Measurements from ENCODE around the gene MOB1B. TPM values are rescaled to one million over a fixed set of nuclear protein-coding genes. Genes with fewer than 3 reads are reported as not detected.
"Not testable (repeated sequence)": the region's sequence is repeated elsewhere in the genome, so short reads cannot be mapped to it uniquely, and the experiment has no call there.

The MOB1B gene
- total and polyA plus RNA-seq, 2 of the 13 experiments (the other 11 are each of a cell fraction or from before 2014, with no cell fraction given): 3.9 to 4.0 TPM

DNA sequence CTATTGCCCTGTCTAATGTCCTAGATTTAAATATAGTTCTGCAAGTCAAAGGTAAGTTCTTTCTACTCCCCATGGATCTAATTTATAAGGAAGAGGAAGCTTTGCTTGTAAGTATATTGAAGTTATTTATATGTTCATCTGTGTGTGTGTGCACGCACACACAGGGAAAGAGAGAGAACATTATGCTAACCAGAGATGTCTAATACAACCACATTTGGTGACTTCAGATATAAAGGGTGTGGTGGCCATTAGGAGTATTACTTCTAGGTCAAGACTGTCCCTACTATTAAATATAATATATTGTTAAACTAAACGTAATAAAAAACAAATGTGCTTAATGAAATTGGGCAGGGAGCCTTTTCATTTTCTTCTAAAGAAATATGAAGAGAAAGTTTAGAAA is 95.4 kb downstream of the MOB1B start (continued):
- TF ChIP-seq REPIN1 (CRISPR knock-in tag; IDR thresholded peaks at IDR 0.05; ENCODE audit: borderline replicate concordance, low read depth) (no peak), ZFP1 (CRISPR knock-in tag; IDR thresholded peaks at IDR 0.05) (no peak), ZNF75D (CRISPR knock-in tag; IDR thresholded peaks at IDR 0.05; ENCODE audit: borderline replicate concordance) (no peak), CCAR2 (optimal IDR thresholded peaks at IDR 0.05; ENCODE audit: low read depth, low read length) (no peak)

DNA sequence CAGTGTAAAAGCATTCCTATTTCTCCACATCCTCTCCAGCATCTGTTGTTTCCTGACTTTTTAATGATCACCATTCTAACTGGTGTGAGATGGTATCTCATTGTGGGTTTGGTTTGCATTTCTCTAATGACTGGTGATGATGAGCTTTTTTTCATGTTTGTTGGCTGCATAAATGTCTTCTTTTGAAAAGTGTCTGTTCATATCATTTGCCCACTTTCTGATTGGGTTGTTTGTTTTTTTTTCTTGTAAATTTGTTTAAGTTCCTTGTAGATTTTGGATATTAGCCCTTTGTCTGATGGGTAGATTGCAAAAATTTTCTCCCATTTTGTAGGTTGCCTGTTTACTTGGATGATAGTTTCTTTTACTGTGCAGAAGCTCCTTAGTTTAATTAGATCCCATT is 97.5 kb downstream of the MOB1B start:
- H3K4me1 ChIP-seq (ENCODE audit: insufficient read depth, low read length): peaks cover 29% of the 10 kb centered on the region
- peaks cover 46% of the 10 kb centered on the region for H3K79me2 ChIP-seq (ENCODE audit: insufficient read depth, low read length)
- H3K4me2 ChIP-seq (ENCODE audit: low read depth, low read length); H3K9me3 ChIP-seq (ENCODE audit: low read length); CTCF ChIA-PET (ENCODE audit: low intra/inter-chr PET ratio, low total read pairs); ATAC-seq; H3K27me3 ChIP-seq (ENCODE audit: control insufficient read depth in 1 of 2, insufficient read depth in 2 of 2, low read length in 2 of 2); H3K9ac ChIP-seq (ENCODE audit: insufficient read depth, low read depth, low read length); H3K36me3 ChIP-seq (replicated peaks in 1 of 2; ENCODE audit: control insufficient read depth in 1 of 2, insufficient read depth in 2 of 2, low read length in 2 of 2); H3K4me3 ChIP-seq (replicated peaks in 1 of 3; ENCODE audit: insufficient read depth in 1 of 3, low read depth in 2 of 3, low read length in 3 of 3); H2AFZ ChIP-seq (ENCODE audit: low read length); DNase-seq (ENCODE audit: low spot score); FAIRE-seq; POLR2A ChIA-PET; H4K20me1 ChIP-seq (ENCODE audit: insufficient read depth, low read length); BruUV-seq (replicated peaks); H3K27ac ChIP-seq (ENCODE audit: extremely low read length, insufficient read depth, low read length): not testable (repeated sequence)
- intact Hi-C loops (cut with micrococcal nuclease; ENCODE audit: unreplicated experiment) (loop anchor here (10.0 kb wide), 1 partner anchor 295 kb away; no protein-coding TSS in a partner anchor), in situ Hi-C loops (cut with HindIII; ENCODE audit: extremely low pct_ligation_motif_present, low pct_unique_long_range_greater_than_20kb) (loop anchor here (10.0 to 25.0 kb wide), 2 partner anchors 155 to 337 kb away; partner anchors contain the start of gene JCHAIN)

DNA sequence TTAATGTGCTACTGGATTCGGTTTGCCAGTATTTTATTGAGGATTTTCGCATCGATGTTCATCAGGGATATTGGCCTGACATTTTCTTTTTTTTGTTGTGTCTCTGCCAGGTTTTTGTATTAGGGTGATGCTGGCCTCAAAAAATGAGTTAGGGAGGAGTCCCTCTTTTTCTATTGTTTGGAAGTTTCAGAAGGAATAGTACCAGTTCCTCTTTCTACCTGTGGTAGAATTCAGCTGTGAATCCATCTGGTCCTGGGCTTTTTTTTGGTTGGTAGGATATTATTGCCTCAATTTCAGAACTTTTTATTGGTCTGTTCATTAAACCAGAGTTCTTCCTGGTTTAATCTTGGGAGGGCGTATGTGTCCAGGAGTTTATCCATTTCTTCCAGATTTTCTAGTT is 99.2 kb downstream of the MOB1B start:
- ATAC-seq; H3K9ac ChIP-seq (ENCODE audit: insufficient read depth, low read depth, low read length); H3K27ac ChIP-seq (ENCODE audit: extremely low read length, insufficient read depth, low read length); POLR2A ChIA-PET; H2AFZ ChIP-seq (ENCODE audit: low read length); intact Hi-C loops (cut with micrococcal nuclease; ENCODE audit: unreplicated experiment); H4K20me1 ChIP-seq (ENCODE audit: insufficient read depth, low read length); CTCF ChIA-PET (ENCODE audit: low intra/inter-chr PET ratio, low total read pairs); H3K27me3 ChIP-seq (ENCODE audit: control insufficient read depth in 1 of 2, insufficient read depth in 2 of 2, low read length in 2 of 2); DNase-seq (ENCODE audit: low spot score); H3K4me2 ChIP-seq (ENCODE audit: low read depth, low read length); FAIRE-seq; BruUV-seq (replicated peaks); H3K36me3 ChIP-seq (replicated peaks in 1 of 2; ENCODE audit: control insufficient read depth in 1 of 2, insufficient read depth in 2 of 2, low read length in 2 of 2); H3K4me3 ChIP-seq (replicated peaks in 1 of 3; ENCODE audit: insufficient read depth in 1 of 3, low read depth in 2 of 3, low read length in 3 of 3); H3K9me3 ChIP-seq (ENCODE audit: low read length): not testable (repeated sequence)
- peaks cover 33% of the 10 kb centered on the region for H3K79me2 ChIP-seq (ENCODE audit: insufficient read depth, low read length)
- WGBS (ENCODE audit: low lambda C conversion rate): 97% methylated on average over 4 of the region's 4 CpGs
- H3K4me1 ChIP-seq (ENCODE audit: insufficient read depth, low read length): peaks cover 12% of the 10 kb centered on the region
- in situ Hi-C loops (cut with HindIII; ENCODE audit: extremely low pct_ligation_motif_present, low pct_unique_long_range_greater_than_20kb): loop anchor here (25.0 kb wide), 1 partner anchor 339 kb away; the partner anchor contains the start of gene JCHAIN
